Breast epithelium (tissue), 4 donors: ENCODE measurements around the gene BRCC3. TPM values are rescaled to one million over a fixed set of nuclear protein-coding genes. Genes with fewer than 3 reads are reported as not detected.

Experiments
- DNase-seq, 2 donors: peaks; one replicate each; pipeline ENCODE4 v3.0.0-alpha.2; 2019; ENCODE audit warnings: low spot score in 2 of 2
- H3K27ac ChIP-seq, 2 donors: fragments of 200-600 bp; sonication (generic) in 1 of 2; one replicate each; pipeline ENCODE4 v1.5.1; 2016 to 2019; ENCODE audit warnings: mild to moderate bottlenecking in 1 of 2
- H3K27me3 ChIP-seq, 2 donors: fragments of 200-600 bp; sonication (generic) in 1 of 2; one replicate each; pipeline versions ENCODE4 v1.5.1 to v1.6.0; 2017 to 2019; ENCODE audit warnings: control low read depth in 1 of 2, mild to moderate bottlenecking in 1 of 2
- H3K36me3 ChIP-seq: fragments of 200-600 bp; one replicate; pipeline ENCODE4 v1.5.1; 2019
- H3K4me1 ChIP-seq, 2 donors: fragments of 200-600 bp; sonication (generic); one replicate each; pipeline ENCODE4 v1.5.1; 2016 to 2019; ENCODE audit warnings: control low read depth in 1 of 2
- H3K4me3 ChIP-seq, 3 donors: fragments of 200-600 bp; sonication (generic); 1 replicate in 2 of 3; 2 replicates in 1 of 3; pipeline ENCODE4 v1.5.1; 2016 to 2019; ENCODE audit warnings: mild to moderate bottlenecking in 3 of 3, moderate library complexity in 2 of 3
- H3K9me3 ChIP-seq, 2 donors: fragments of 200-600 bp; sonication (generic) in 1 of 2; one replicate each; pipeline ENCODE4 v1.5.1; 2016 to 2019; ENCODE audit warnings: control low read depth in 1 of 2
- CTCF ChIP-seq, 3 donors: fragments of 450-650 bp; IDR thresholded peaks; one replicate each; pipeline ENCODE4 v1.5.1; 2016 to 2017; ENCODE audit warnings: antibody characterized with exemption in 3 of 3, mild to moderate bottlenecking in 3 of 3, moderate library complexity in 3 of 3
- POLR2A ChIP-seq: fragments of 450-650 bp; IDR thresholded peaks from one replicate; pipeline ENCODE4 v1.6.1; 2016; ENCODE audit warnings: antibody characterized with exemption, mild to moderate bottlenecking, moderate library complexity
- POLR2AphosphoS5 ChIP-seq, 3 donors: sonication (generic); formaldehyde crosslinking; IDR thresholded peaks; one replicate each; pipeline ENCODE4 v1.6.1; 2017; ENCODE audit warnings: antibody characterized with exemption in 3 of 3
- intact Hi-C: fragments of 100-400 bp; cut with DNase I; formaldehyde crosslinking; loops from one replicate; pipeline ENCODE4 v1.15.1; 2023; ENCODE audit warnings: low total_unique reads
- total RNA-seq, 3 donors: library from RNA; depleted of rRNA; stranded (reverse); fragments of >200 nt; gene quantifications; one replicate each; pipeline ENCODE4 v1.1.0, GENCODE V29; 2016

BRCC3 gene
- total RNA-seq, 3 donors from 2014 or later, result 12.8 to 16.0 (median 13.1) TPM

- no peaks in the 10 kb centered on the region for H3K36me3 ChIP-seq
- DNase-seq, result peak; percentile 54 to 58
- no peaks in the 10 kb centered on the region for H3K4me1 ChIP-seq
- no peaks in the 10 kb centered on the region for H3K27me3 ChIP-seq
- intact Hi-C loops, result no loop called here
- TF ChIP-seq POLR2A, result no peak
- TF ChIP-seq CTCF (IDR thresholded peaks at IDR 0.05), result peak; percentile 64 to 76 (median 67)
- TF ChIP-seq POLR2AphosphoS5 (IDR thresholded peaks at IDR 0.05), result peak in 1 of 3 donors; percentile 20
- H3K4me3 ChIP-seq, result peak overlapping the region in 2 of 3 donors; percentile 23 to 34
- peak overlapping the region; percentile 21 to 25 for H3K27ac ChIP-seq
- no peaks in the 10 kb centered on the region for H3K9me3 ChIP-seq
Measured at GRCh38 chrX:155056877-155057792, 14.2 kb upstream of the BRCC3 start.

- Histone ChIP-seq H3K27me3 (no peaks in the 10 kb centered on the region), H3K27ac (no peak overlapping the region), H3K36me3 (no peaks in the 10 kb centered on the region), H3K4me3 (no peak overlapping the region), H3K9me3 (no peaks in the 10 kb centered on the region), H3K4me1 (no peaks in the 10 kb centered on the region)
- intact Hi-C loops, result no loop called here
- TF ChIP-seq POLR2A (no peak), POLR2AphosphoS5 (IDR thresholded peaks at IDR 0.05) (no peak), CTCF (IDR thresholded peaks at IDR 0.05) (no peak)
- DNase-seq, result no peak
Measured at GRCh38 chrX:155061760-155062159, 9.5 kb upstream of the BRCC3 start.

GRCh38 chrX:155065035-155065734 lies 6.1 kb upstream of the BRCC3 start:
- H3K27me3 ChIP-seq, result no peaks in the 10 kb centered on the region

GRCh38 chrX:155068165-155068564 lies 3.1 kb upstream of the BRCC3 start:
- TF ChIP-seq POLR2A, result no peak
- TF ChIP-seq POLR2AphosphoS5 (IDR thresholded peaks at IDR 0.05), result no peak
- TF ChIP-seq CTCF (IDR thresholded peaks at IDR 0.05), result no peak
- no peaks in the 10 kb centered on the region for H3K9me3 ChIP-seq
- no peaks in the 10 kb centered on the region for H3K36me3 ChIP-seq
- no peaks in the 10 kb centered on the region for H3K27me3 ChIP-seq
- H3K4me3 ChIP-seq, result no peak overlapping the region
- no peak for DNase-seq
- H3K4me1 ChIP-seq, result no peaks in the 10 kb centered on the region
- intact Hi-C loops, result no loop called here
- no peak overlapping the region for H3K27ac ChIP-seq

More at GRCh38 chrX:155065035-155065734, 6.1 kb upstream of the BRCC3 start:
- peak overlapping the region in 1 of 3 donors; percentile 2 for H3K4me3 ChIP-seq
- DNase-seq, result no peak
- intact Hi-C loops, result no loop called here
- H3K36me3 ChIP-seq, result no peaks in the 10 kb centered on the region
- no peaks in the 10 kb centered on the region for H3K9me3 ChIP-seq
- peak overlapping the region; percentile 63 to 79 for H3K27ac ChIP-seq
- TF ChIP-seq POLR2AphosphoS5 (IDR thresholded peaks at IDR 0.05) (no peak), CTCF (IDR thresholded peaks at IDR 0.05) (no peak), POLR2A (no peak)
- H3K4me1 ChIP-seq, result no peaks in the 10 kb centered on the region

GRCh38 chrX:155069414-155069813 lies 1.9 kb upstream of the BRCC3 start:
- TF ChIP-seq POLR2A, result no peak
- no peak for TF ChIP-seq CTCF (IDR thresholded peaks at IDR 0.05)
- no peak for TF ChIP-seq POLR2AphosphoS5 (IDR thresholded peaks at IDR 0.05)
- intact Hi-C loops, result no loop called here
- H3K27ac ChIP-seq, result no peak overlapping the region

More at GRCh38 chrX:155069414-155069813, 1.9 kb upstream of the BRCC3 start:
- Histone ChIP-seq H3K27me3 (no peaks in the 10 kb centered on the region), H3K36me3 (no peaks in the 10 kb centered on the region), H3K4me3 (peak overlapping the region in 2 of 3 donors; percentile 57 to 78), H3K4me1 (no peaks in the 10 kb centered on the region), H3K9me3 (no peaks in the 10 kb centered on the region)
- DNase-seq, result no peak
